Activated naive CD8-positive, alpha-beta T cell treated with anti-CD3 and anti-CD28 coated beads, Interleukin-2, amount 50 U/mL, for 16 hours (primary cell): ENCODE results near the gene ZNF324B.
A peak's percentile ranks its signal among the peaks of the same experiment; 100 is the strongest.
"Not testable (repeated sequence)": the region's sequence is repeated elsewhere in the genome, so short reads cannot be mapped to it uniquely, and the experiment has no call there.

ENCODE experiments used
- DNase-seq: peaks from one replicate; pipeline ENCODE4 v3.0.0-alpha.2; 2020; ENCODE audit warnings: low read depth, low spot score

The ZNF324B gene

GRCh38 chr19:58480481-58480830 is 29.0 kb downstream of the ZNF324B start:
- DNase-seq, result no peak

- no peak for DNase-seq
Measured at GRCh38 chr19:58480831-58481230, 29.4 kb downstream of the ZNF324B start.

- DNase-seq, result no peak
Measured at GRCh38 chr19:58482372-58482771, 30.9 kb downstream of the ZNF324B start.

- DNase-seq, result no peak
Measured at GRCh38 chr19:58483776-58484175, 32.4 kb downstream of the ZNF324B start.

- DNase-seq, result not testable (repeated sequence)
Measured at GRCh38 chr19:58484349-58484748, 32.9 kb downstream of the ZNF324B start.

GRCh38 chr19:58491393-58491792 is 40.0 kb downstream of the ZNF324B start:
- DNase-seq, result no peak

- no peak for DNase-seq
Measured at GRCh38 chr19:58492265-58492664, 40.8 kb downstream of the ZNF324B start.

- no peak for DNase-seq
Measured at GRCh38 chr19:58497634-58498170, 46.3 kb downstream of the ZNF324B start.

- no peak for DNase-seq
Measured at GRCh38 chr19:58498316-58499020, 47.0 kb downstream of the ZNF324B start.

- peak; percentile 98 for DNase-seq
Measured at GRCh38 chr19:58499021-58499927, 47.9 kb downstream of the ZNF324B start.

GRCh38 chr19:58500242-58500641 is 48.8 kb downstream of the ZNF324B start:
- no peak for DNase-seq
